ENCODE results near the gene MCCC1.
A peak's percentile ranks its signal among the peaks of the same experiment; 100 is the strongest.
"Not testable (repeated sequence)": the region's sequence is repeated elsewhere in the genome, so short reads cannot be mapped to it uniquely, and the experiment has no call there.

MCCC1 gene

DNA sequence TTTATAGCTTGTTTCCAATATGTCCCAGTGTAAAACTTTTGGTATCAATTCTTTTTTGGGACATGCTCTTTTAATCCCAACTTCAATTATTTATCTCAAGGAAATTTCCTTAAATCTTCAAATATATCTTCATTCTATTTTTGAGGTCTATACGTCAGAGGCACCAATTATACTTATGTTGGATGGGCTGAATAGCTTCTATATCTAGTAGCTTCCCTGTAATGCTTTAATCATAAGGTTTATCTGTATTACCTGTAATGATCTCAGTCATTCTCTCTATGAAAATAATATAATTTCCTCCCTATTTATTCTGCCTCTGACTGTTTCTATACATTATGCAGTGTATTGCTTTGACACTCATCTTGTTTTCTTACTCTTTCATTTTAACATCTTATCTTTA is 29.9 kb upstream of the MCCC1 start:
- DNase-seq (ENCODE audit: low read depth, low spot score) = no peak
- TF ChIP-seq EZH2 (IDR thresholded peaks at IDR 0.05) (no peak), POLR2AphosphoS5 (IDR thresholded peaks at IDR 0.05; ENCODE audit: borderline replicate concordance, low read depth, low read length) (no peak), FOXP2 (optimal IDR thresholded peaks at IDR 0.05; ENCODE audit: control extremely low read depth, extremely low read length, insufficient read depth) (no peak)
- Histone ChIP-seq H3K36me3 (ENCODE audit: insufficient read depth, low read length) (no peaks in the 10 kb centered on the region), H3K9me3 (ENCODE audit: low read depth, low read length) (no peaks in the 10 kb centered on the region; the same call in 1 of the 2 replicates), H3K27ac (no peak overlapping the region), H3K4me3 (no peak overlapping the region), H3K9ac (ENCODE audit: insufficient read length) (no peak overlapping the region)

DNA sequence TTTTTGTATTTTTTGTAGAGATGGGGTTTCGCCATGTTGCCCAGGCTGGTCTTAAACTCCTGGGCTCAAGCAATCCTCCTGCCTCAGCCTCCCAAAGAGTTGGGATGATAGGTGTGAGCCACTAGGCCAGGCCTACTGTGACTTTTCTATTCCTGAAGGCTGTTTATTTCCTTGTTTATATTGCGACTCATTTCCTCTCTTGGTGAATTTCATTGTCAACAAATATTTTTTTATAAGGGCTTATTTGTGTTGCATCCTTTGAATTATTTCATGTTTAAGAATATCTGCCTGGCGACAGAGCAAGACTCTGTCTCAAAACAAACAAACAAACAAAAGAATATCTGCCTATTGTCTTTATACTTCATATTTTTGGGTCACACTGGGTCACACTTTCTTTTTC is 29.4 kb upstream of the MCCC1 start:
- Histone ChIP-seq H3K27ac (no peak overlapping the region), H3K9me3 (ENCODE audit: low read depth, low read length) (no peaks in the 10 kb centered on the region; the same call in 1 of the 2 replicates), H3K9ac (ENCODE audit: insufficient read length) (no peak overlapping the region), H3K4me3 (no peak overlapping the region), H3K36me3 (ENCODE audit: insufficient read depth, low read length) (no peaks in the 10 kb centered on the region)
- no peak for DNase-seq (ENCODE audit: low read depth, low spot score)
- TF ChIP-seq FOXP2 (optimal IDR thresholded peaks at IDR 0.05; ENCODE audit: control extremely low read depth, extremely low read length, insufficient read depth) (no peak), EZH2 (IDR thresholded peaks at IDR 0.05) (no peak), POLR2AphosphoS5 (IDR thresholded peaks at IDR 0.05; ENCODE audit: borderline replicate concordance, low read depth, low read length) (no peak)

DNA sequence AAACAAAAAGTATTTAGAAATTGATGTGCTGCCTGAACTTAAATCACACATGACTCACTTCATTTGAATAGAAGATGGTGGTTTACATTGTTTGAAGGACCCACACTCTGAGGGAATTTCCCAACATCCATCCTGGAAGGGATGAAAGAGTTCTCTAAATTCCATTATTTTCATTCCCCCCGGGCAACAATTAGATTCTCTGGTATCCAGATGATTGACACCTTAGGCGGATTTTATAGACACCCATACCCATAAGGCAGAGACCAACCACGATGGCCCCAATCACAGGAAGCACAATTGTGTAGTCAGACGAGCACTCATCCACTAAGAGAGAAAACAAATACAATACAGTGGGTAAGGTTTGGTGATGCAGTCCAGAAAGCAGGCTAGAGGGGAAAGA is 24.6 kb upstream of the MCCC1 start:
- TF ChIP-seq FOXP2 (optimal IDR thresholded peaks at IDR 0.05; ENCODE audit: control extremely low read depth, extremely low read length, insufficient read depth) = no peak
- TF ChIP-seq EZH2 (IDR thresholded peaks at IDR 0.05) = no peak
- no peak for TF ChIP-seq POLR2AphosphoS5 (IDR thresholded peaks at IDR 0.05; ENCODE audit: borderline replicate concordance, low read depth, low read length)
- no peak overlapping the region for H3K9ac ChIP-seq (ENCODE audit: insufficient read length)
- no peaks in the 10 kb centered on the region for H3K36me3 ChIP-seq (ENCODE audit: insufficient read depth, low read length)
- no peak overlapping the region for H3K4me3 ChIP-seq
- no peak for DNase-seq (ENCODE audit: low read depth, low spot score)
- no peaks in the 10 kb centered on the region for H3K9me3 ChIP-seq (ENCODE audit: low read depth, low read length)
- no peak overlapping the region for H3K27ac ChIP-seq

GRCh38 chr3:183122257-183122932 is 23.1 kb upstream of the MCCC1 start:
- no peak overlapping the region for H3K27ac ChIP-seq
- TF ChIP-seq FOXP2 (optimal IDR thresholded peaks at IDR 0.05; ENCODE audit: control extremely low read depth, extremely low read length, insufficient read depth) (no peak), POLR2AphosphoS5 (IDR thresholded peaks at IDR 0.05; ENCODE audit: borderline replicate concordance, low read depth, low read length) (no peak), EZH2 (IDR thresholded peaks at IDR 0.05) (no peak)
- no peak overlapping the region for H3K9ac ChIP-seq (ENCODE audit: insufficient read length)
- H3K4me3 ChIP-seq = no peak overlapping the region
- no peaks in the 10 kb centered on the region for H3K9me3 ChIP-seq (ENCODE audit: low read depth, low read length)
- DNase-seq (ENCODE audit: low read depth, low spot score) = peak; percentile 55
- H3K36me3 ChIP-seq (ENCODE audit: insufficient read depth, low read length) = no peaks in the 10 kb centered on the region

GRCh38 chr3:183120538-183121215 is 21.4 kb upstream of the MCCC1 start:
- no peak for DNase-seq (ENCODE audit: low read depth, low spot score)
- no peaks in the 10 kb centered on the region for H3K36me3 ChIP-seq (ENCODE audit: insufficient read depth, low read length)
- H3K4me3 ChIP-seq = no peak overlapping the region
- H3K9ac ChIP-seq (ENCODE audit: insufficient read length) = no peak overlapping the region
- H3K27ac ChIP-seq = no peak overlapping the region
- H3K9me3 ChIP-seq (ENCODE audit: low read depth, low read length) = no peaks in the 10 kb centered on the region
- TF ChIP-seq EZH2 (IDR thresholded peaks at IDR 0.05) (no peak), POLR2AphosphoS5 (IDR thresholded peaks at IDR 0.05; ENCODE audit: borderline replicate concordance, low read depth, low read length) (no peak)

- no peak for TF ChIP-seq POLR2AphosphoS5 (IDR thresholded peaks at IDR 0.05; ENCODE audit: borderline replicate concordance, low read depth, low read length)
- no peak for TF ChIP-seq FOXP2 (optimal IDR thresholded peaks at IDR 0.05; ENCODE audit: control extremely low read depth, extremely low read length, insufficient read depth)
- no peak for TF ChIP-seq EZH2 (IDR thresholded peaks at IDR 0.05)
- H3K9me3 ChIP-seq (ENCODE audit: low read depth, low read length) = no peaks in the 10 kb centered on the region
- no peak for DNase-seq (ENCODE audit: low read depth, low spot score)
Measured at GRCh38 chr3:183117056-183117455, 17.8 kb upstream of the MCCC1 start.

GRCh38 chr3:183116025-183116614 is 16.8 kb upstream of the MCCC1 start:
- Histone ChIP-seq H3K4me3 (peak overlapping the region; percentile 82), H3K9ac (ENCODE audit: insufficient read length) (no peak overlapping the region)

More at GRCh38 chr3:183117056-183117455, 17.8 kb upstream of the MCCC1 start:
- Histone ChIP-seq H3K9ac (ENCODE audit: insufficient read length) (no peak overlapping the region), H3K4me3 (no peak overlapping the region), H3K27ac (no peak overlapping the region), H3K36me3 (ENCODE audit: insufficient read depth, low read length) (no peaks in the 10 kb centered on the region)

DNA sequence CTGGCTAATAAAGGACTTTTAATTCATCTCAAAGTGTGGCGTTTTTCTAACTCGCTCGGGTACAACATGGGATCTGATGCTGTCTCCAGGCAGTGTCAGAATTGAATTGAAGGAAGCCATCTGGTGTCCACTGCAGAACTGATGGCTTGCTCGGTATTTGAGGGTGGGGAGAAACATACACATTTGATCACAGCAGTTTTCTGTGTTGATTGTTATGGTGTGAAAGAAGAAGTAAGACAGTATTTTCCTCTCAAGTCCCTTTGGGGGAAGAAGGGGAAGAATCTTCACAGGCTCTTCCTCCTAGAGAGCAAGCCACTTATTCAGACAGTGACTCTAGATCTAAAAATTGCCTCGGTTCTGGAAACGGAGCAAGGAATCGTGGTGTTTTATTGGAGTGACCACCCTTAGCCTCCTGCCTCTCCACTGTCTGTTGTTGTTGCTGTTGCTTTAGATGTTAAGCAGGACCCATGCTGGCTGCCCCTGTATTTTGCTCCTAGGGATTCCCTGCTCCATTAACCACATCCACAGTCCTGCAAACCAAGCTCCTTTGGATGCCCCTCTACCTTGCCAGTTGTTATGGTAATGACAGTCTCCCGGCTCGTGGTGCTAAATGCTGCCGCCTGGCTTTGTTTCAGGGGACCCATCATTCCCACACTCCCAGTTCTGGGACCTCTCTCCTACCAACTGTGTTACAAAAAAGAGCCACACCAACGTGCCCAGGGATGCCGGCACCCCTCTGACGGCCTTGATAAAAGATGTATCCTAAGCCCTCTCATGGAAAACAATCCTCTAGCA is 15.3 kb upstream of the MCCC1 start:
- TF ChIP-seq FOXP2 (optimal IDR thresholded peaks at IDR 0.05; ENCODE audit: control extremely low read depth, extremely low read length, insufficient read depth) (no peak), POLR2AphosphoS5 (IDR thresholded peaks at IDR 0.05; ENCODE audit: borderline replicate concordance, low read depth, low read length) (no peak), EZH2 (IDR thresholded peaks at IDR 0.05) (no peak)
- no peak overlapping the region for H3K4me3 ChIP-seq

More at GRCh38 chr3:183116025-183116614, 16.8 kb upstream of the MCCC1 start:
- Histone ChIP-seq H3K27ac (no peak overlapping the region), H3K36me3 (ENCODE audit: insufficient read depth, low read length) (no peaks in the 10 kb centered on the region), H3K9me3 (ENCODE audit: low read depth, low read length) (no peaks in the 10 kb centered on the region)
- no peak for DNase-seq (ENCODE audit: low read depth, low spot score)
- TF ChIP-seq EZH2 (IDR thresholded peaks at IDR 0.05) (no peak), POLR2AphosphoS5 (IDR thresholded peaks at IDR 0.05; ENCODE audit: borderline replicate concordance, low read depth, low read length) (peak; percentile 44; the same call in 1 of the 2 replicates)

GRCh38 chr3:183109847-183110246 is 10.6 kb upstream of the MCCC1 start:
- not testable (repeated sequence) for H3K4me3 ChIP-seq; H3K9me3 ChIP-seq (ENCODE audit: low read depth, low read length); H3K9ac ChIP-seq (ENCODE audit: insufficient read length); H3K36me3 ChIP-seq (ENCODE audit: insufficient read depth, low read length); H3K27ac ChIP-seq; DNase-seq (ENCODE audit: low read depth, low spot score)

More for the DNA sequence above, 15.3 kb upstream of the MCCC1 start:
- no peak overlapping the region for H3K9ac ChIP-seq (ENCODE audit: insufficient read length)
- no peak for DNase-seq (ENCODE audit: low read depth, low spot score)
- H3K27ac ChIP-seq = no peak overlapping the region
- no peaks in the 10 kb centered on the region for H3K9me3 ChIP-seq (ENCODE audit: low read depth, low read length)
- no peaks in the 10 kb centered on the region for H3K36me3 ChIP-seq (ENCODE audit: insufficient read depth, low read length)

Data from SK-N-MC (cell line).